HCT116 (cell line): ENCODE measurements around the gene CORO2A.

Experiments used
- EZH2 ChIP-seq: fragments of 200-600 bp; sonication (generic); IDR thresholded peaks from 2 replicates; pipeline ENCODE4 v1.6.1; 2017; ENCODE audit warnings: antibody characterized with exemption, mixed run types
- EZH2phosphoT487 ChIP-seq: fragments of 200-600 bp; IDR thresholded peaks from 2 replicates; pipeline ENCODE4 v1.6.1; 2018; ENCODE audit warnings: antibody characterized with exemption, borderline replicate concordance
- TF ChIP-seq, protein P1 (sequence below), 3 experiments: fragments of 200-600 bp in 1 of 3; sonication (generic) in 1 of 3; IDR thresholded peaks in 2 of 3; conservative IDR thresholded peaks in 1 of 3; 2 replicates each; pipeline ENCODE4 v1.5.1; 2012 to 2017; ENCODE audit warnings: low read depth in 2 of 3, low read length in 2 of 3, antibody characterized with exemption in 1 of 3, borderline replicate concordance in 1 of 3, control low read depth in 1 of 3, mild to moderate bottlenecking in 1 of 3, mixed read lengths in 1 of 3, mixed run types in 1 of 3, moderate library complexity in 1 of 3; ENCODE audit not compliant: insufficient read depth in 1 of 3

DNA sequence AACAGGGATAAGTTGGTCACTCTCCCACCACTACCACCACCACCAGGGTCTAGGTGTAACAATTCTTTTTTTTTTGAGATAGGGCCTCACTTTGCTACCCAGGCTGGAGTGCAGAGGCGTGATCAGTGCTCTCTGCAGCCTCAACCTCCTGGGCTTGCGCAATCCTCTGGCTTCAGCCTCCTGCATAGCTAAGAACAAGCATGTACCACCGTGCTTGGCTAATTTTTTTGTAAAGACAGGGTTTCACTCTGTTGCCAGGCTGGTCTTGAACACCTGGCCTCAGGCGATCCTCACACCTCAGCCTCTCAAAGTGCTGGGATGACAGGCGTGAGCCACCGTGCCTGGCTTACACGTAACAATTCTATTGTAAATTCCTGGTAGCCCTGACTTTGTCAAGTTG, 27.5 kb downstream of the CORO2A start:
- TF ChIP-seq EZH2 (no peak), EZH2phosphoT487 (no peak)
- TF ChIP-seq, protein P1, sequence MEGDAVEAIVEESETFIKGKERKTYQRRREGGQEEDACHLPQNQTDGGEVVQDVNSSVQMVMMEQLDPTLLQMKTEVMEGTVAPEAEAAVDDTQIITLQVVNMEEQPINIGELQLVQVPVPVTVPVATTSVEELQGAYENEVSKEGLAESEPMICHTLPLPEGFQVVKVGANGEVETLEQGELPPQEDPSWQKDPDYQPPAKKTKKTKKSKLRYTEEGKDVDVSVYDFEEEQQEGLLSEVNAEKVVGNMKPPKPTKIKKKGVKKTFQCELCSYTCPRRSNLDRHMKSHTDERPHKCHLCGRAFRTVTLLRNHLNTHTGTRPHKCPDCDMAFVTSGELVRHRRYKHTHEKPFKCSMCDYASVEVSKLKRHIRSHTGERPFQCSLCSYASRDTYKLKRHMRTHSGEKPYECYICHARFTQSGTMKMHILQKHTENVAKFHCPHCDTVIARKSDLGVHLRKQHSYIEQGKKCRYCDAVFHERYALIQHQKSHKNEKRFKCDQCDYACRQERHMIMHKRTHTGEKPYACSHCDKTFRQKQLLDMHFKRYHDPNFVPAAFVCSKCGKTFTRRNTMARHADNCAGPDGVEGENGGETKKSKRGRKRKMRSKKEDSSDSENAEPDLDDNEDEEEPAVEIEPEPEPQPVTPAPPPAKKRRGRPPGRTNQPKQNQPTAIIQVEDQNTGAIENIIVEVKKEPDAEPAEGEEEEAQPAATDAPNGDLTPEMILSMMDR (IDR thresholded peaks at IDR 0.05 in 2 of 3, conservative IDR thresholded peaks at IDR 0.05 in 1 of 3; ENCODE audit: borderline replicate concordance in 1 of 3, insufficient read depth in 1 of 3, low read depth in 2 of 3, low read length in 2 of 3) = no peak
